Ovary (tissue), 9 donors: ENCODE measurements around the gene ZNF134. TPM values are rescaled to one million over a fixed set of nuclear protein-coding genes. Genes with fewer than 3 reads are reported as not detected.

Experiments
- DNase-seq, 5 donors: peaks; one replicate each; pipeline ENCODE4 v3.0.0-alpha.2; 2019 to 2020
- H3K27ac ChIP-seq, 2 donors: fragments of 200-600 bp; one replicate each; pipeline versions ENCODE4 v1.5.1 to v1.8.0; 2019 to 2022
- H3K27me3 ChIP-seq: fragments of 200-600 bp; one replicate; pipeline ENCODE4 v1.8.0; 2022
- H3K36me3 ChIP-seq: fragments of 200-600 bp; sonication (generic); one replicate; pipeline ENCODE4 v1.5.1; 2019
- H3K4me1 ChIP-seq: one replicate; pipeline ENCODE4 v1.8.1; 2013; ENCODE audit warnings: mild to moderate bottlenecking, moderate library complexity; ENCODE audit not compliant: insufficient read depth
- H3K4me3 ChIP-seq: fragments of 200-600 bp; sonication (generic); one replicate; pipeline ENCODE4 v1.5.1; 2017
- H3K9me3 ChIP-seq, 2 donors: fragments of 200-600 bp in 1 of 2; sonication (generic) in 1 of 2; one replicate each; pipeline versions ENCODE4 v1.5.1 to v1.8.1; 2013 to 2019; ENCODE audit warnings: mild to moderate bottlenecking in 1 of 2, moderate library complexity in 1 of 2
- EP300 ChIP-seq: sonication (generic); formaldehyde crosslinking; IDR thresholded peaks from one replicate; pipeline ENCODE4 v1.6.1; 2017; ENCODE audit warnings: antibody characterized with exemption
- POLR2A ChIP-seq: fragments of 450-650 bp; IDR thresholded peaks from one replicate; pipeline ENCODE4 v1.6.1; 2017; ENCODE audit warnings: antibody characterized with exemption, mild to moderate bottlenecking, moderate library complexity
- WGBS, 3 donors: extraction: QIAGEN DNeasy Blood & Tissue Kit in 1 of 3; methylation state at CpG; one replicate each; pipeline versions ENCODE4 v1.1.5 to v1.1.7; 2013 to 2017; 5-methylcytosine and 5-hydroxymethylcytosine counted together
- intact Hi-C, 4 donors: fragments of 100-400 bp; cut with DNase I; formaldehyde crosslinking; loops; one replicate each; pipeline versions ENCODE4 v1.11.0 to v1.15.1; 2022 to 2023
- polyA plus RNA-seq, 2 donors: library from polyadenylated mRNA; stranded (reverse); fragments of 200-250 nt in 1 of 2; fragments of 350-450 nt in 1 of 2; fragmentation: Illumina TruSeq in 1 of 2; extraction: RNeasy Lipid Tissue Mini Kit (QIAGEN cat#74804) in 1 of 2; gene quantifications; one replicate each; pipeline ENCODE4 v1.2.3, GENCODE V29; 2013 to 2014
- total RNA-seq, 7 donors: library from RNA; depleted of rRNA in 2 of 7; stranded (reverse); fragments of >200 nt in 2 of 7; fragmentation: NEBNext Ultra II Directional in 3 of 7; extraction: Animal tissue kit (Norgen Biotek cat#: 25700) in 3 of 7; gene quantifications; one replicate each; pipeline versions ENCODE4 v1.1.0 to v1.2.4, GENCODE V29; 2016 to 2023
- TF ChIP-seq, protein P1 (sequence below), 3 donors: fragments of 450-650 bp in 2 of 3; fragments of 200-600 bp in 1 of 3; IDR thresholded peaks; one replicate each; pipeline versions ENCODE4 v1.5.1 to v1.8.0; 2016 to 2022; ENCODE audit warnings: antibody characterized with exemption in 3 of 3, mild to moderate bottlenecking in 1 of 3
- donor health status: DM: no; HTN: no; CAD: no; lungs with moderate emphysema.
- donor health status: DM: no; HTN: no; CAD: no.
- donor health status: Bipolar disorder and iron deficiency.
- donor health status: DM: yes; HTN: yes; CAD: no.
- donor health status: DM: no; HTN: no; CAD: no.
- donor health status: DM: yes; HTN: yes; CAD: no.

ZNF134 gene
- total and polyA plus RNA-seq, 9 donors, result 9.2 to 22.9 (median 16.3) TPM

DNA sequence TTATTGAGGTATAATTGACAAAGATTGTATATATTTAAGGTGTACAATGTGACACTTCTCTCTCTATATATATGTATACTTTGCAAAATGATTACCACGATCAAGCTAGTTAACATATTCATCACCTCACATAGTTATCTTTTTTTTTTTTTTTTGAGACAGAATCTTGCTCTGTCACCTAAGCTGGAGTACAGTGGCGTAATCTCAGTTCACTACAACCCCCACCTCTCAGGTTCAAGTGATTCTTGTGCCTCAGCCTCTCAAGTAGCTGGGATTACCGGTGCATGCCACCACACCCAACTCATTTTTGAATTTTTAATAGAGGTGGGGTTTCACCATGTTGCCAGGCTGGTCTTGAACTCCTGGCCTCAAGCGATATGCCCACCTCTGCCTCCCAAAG lies 58.4 kb downstream of the ZNF134 start:
- TF ChIP-seq EP300 (no peak), POLR2A (no peak)
- TF ChIP-seq, protein P1, sequence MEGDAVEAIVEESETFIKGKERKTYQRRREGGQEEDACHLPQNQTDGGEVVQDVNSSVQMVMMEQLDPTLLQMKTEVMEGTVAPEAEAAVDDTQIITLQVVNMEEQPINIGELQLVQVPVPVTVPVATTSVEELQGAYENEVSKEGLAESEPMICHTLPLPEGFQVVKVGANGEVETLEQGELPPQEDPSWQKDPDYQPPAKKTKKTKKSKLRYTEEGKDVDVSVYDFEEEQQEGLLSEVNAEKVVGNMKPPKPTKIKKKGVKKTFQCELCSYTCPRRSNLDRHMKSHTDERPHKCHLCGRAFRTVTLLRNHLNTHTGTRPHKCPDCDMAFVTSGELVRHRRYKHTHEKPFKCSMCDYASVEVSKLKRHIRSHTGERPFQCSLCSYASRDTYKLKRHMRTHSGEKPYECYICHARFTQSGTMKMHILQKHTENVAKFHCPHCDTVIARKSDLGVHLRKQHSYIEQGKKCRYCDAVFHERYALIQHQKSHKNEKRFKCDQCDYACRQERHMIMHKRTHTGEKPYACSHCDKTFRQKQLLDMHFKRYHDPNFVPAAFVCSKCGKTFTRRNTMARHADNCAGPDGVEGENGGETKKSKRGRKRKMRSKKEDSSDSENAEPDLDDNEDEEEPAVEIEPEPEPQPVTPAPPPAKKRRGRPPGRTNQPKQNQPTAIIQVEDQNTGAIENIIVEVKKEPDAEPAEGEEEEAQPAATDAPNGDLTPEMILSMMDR (IDR thresholded peaks at IDR 0.05), result no peak
- intact Hi-C loops, result no loop called here

More for the DNA sequence above, 58.4 kb downstream of the ZNF134 start:
- 76 to 80% (median 77%) methylated on average over 4 of the region's 4 CpGs for WGBS, 3 donors
- Histone ChIP-seq H3K9me3 (no peaks in the 10 kb centered on the region), H3K4me1 (no peaks in the 10 kb centered on the region), H3K27ac (no peak overlapping the region), H3K36me3 (no peaks in the 10 kb centered on the region), H3K4me3 (no peak overlapping the region), H3K27me3 (no peaks in the 10 kb centered on the region)
- no peak for DNase-seq

Other genes with a start within 250 kb of the ZNF134 start
- 10 to 100 TPM; 14.5 to 28.2 (median 24.4) TPM for gene ZNF548, start 224.4 kb upstream of the ZNF134 start, total RNA-seq
- gene ZNF548, start 224.4 kb upstream of the ZNF134 start, polyA plus RNA-seq, result 10 to 100 TPM; 13.4 to 13.7 TPM
- 10 to 100 TPM in 6 of 7 donors, 1 to 10 TPM in 1; 5.4 to 22.4 (median 18.7) TPM for gene ZNF17, start 203.1 kb upstream of the ZNF134 start, total RNA-seq
- 1 to 10 TPM; 6.3 to 7.2 TPM for gene ZNF17, start 203.1 kb upstream of the ZNF134 start, polyA plus RNA-seq
- gene ZNF749, start 178.9 kb upstream of the ZNF134 start, total RNA-seq, result 10 to 100 TPM in 4 of 7 donors, 1 to 10 TPM in 3; 7.5 to 21.7 (median 10.8) TPM
- gene ZNF749, start 178.9 kb upstream of the ZNF134 start, polyA plus RNA-seq, result 10 to 100 TPM in 1 of 2 donors, 1 to 10 TPM in 1; 4.0 to 12.9 TPM
- 1 to 10 TPM in 5 of 7 donors, under 1 TPM in 2; 0.60 to 2.2 (median 1.3) TPM for gene VN1R1, start 157.1 kb upstream of the ZNF134 start, total RNA-seq
- under 1 TPM; 0.38 to 0.50 TPM for gene VN1R1, start 157.1 kb upstream of the ZNF134 start, polyA plus RNA-seq
- gene ZNF772, start 136.7 kb upstream of the ZNF134 start, total RNA-seq, result 10 to 100 TPM in 6 of 7 donors, 1 to 10 TPM in 1; 6.5 to 23.0 (median 15.8) TPM
- gene ZNF772, start 136.7 kb upstream of the ZNF134 start, polyA plus RNA-seq, result 1 to 10 TPM; 3.3 to 6.8 TPM
- gene ZNF419, start 126.5 kb upstream of the ZNF134 start, total RNA-seq, result 10 to 100 TPM in 6 of 7 donors, 1 to 10 TPM in 1; 6.8 to 14.7 (median 12.1) TPM
- 1 to 10 TPM; 7.2 to 8.5 TPM for gene ZNF419, start 126.5 kb upstream of the ZNF134 start, polyA plus RNA-seq
- gene ZNF773, start 114.3 kb upstream of the ZNF134 start, total RNA-seq, result 10 to 100 TPM in 4 of 7 donors, 1 to 10 TPM in 3; 8.1 to 16.3 (median 10.5) TPM
- 1 to 10 TPM; 6.8 to 8.6 TPM for gene ZNF773, start 114.3 kb upstream of the ZNF134 start, polyA plus RNA-seq
- 10 to 100 TPM in 4 of 7 donors, 1 to 10 TPM in 3; 3.9 to 11.9 (median 10.1) TPM for gene ZNF549, start 86.9 kb upstream of the ZNF134 start, total RNA-seq
- gene ZNF549, start 86.9 kb upstream of the ZNF134 start, polyA plus RNA-seq, result 1 to 10 TPM; 4.0 to 8.1 TPM
- 10 to 100 TPM in 5 of 7 donors, 1 to 10 TPM in 2; 6.7 to 17.1 (median 11.4) TPM for gene ZNF550, start 54.4 kb upstream of the ZNF134 start, total RNA-seq
- 1 to 10 TPM; 6.8 to 7.3 TPM for gene ZNF550, start 54.4 kb upstream of the ZNF134 start, polyA plus RNA-seq
- 10 to 100 TPM in 1 of 7 donors, 1 to 10 TPM in 6; 2.2 to 10.9 (median 7.6) TPM for gene ZNF416, start 35.3 kb upstream of the ZNF134 start, total RNA-seq
- 1 to 10 TPM; 3.9 to 9.2 TPM for gene ZNF416, start 35.3 kb upstream of the ZNF134 start, polyA plus RNA-seq
- gene ZIK1, start 30.1 kb upstream of the ZNF134 start, total RNA-seq, result 10 to 100 TPM in 1 of 7 donors, 1 to 10 TPM in 6; 3.4 to 10.2 (median 8.4) TPM
- gene ZIK1, start 30.1 kb upstream of the ZNF134 start, polyA plus RNA-seq, result 1 to 10 TPM; 5.5 to 5.7 TPM
- gene ZNF530, start 14.4 kb upstream of the ZNF134 start, total RNA-seq, result 1 to 10 TPM; 2.5 to 8.9 (median 3.6) TPM
- gene ZNF530, start 14.4 kb upstream of the ZNF134 start, polyA plus RNA-seq, result 1 to 10 TPM; 2.0 to 2.2 TPM
- gene ZNF211, start 18.9 kb downstream of the ZNF134 start, total RNA-seq, result 10 to 100 TPM in 6 of 7 donors, 1 to 10 TPM in 1; 8.3 to 16.7 (median 12.0) TPM
- 10 to 100 TPM in 1 of 2 donors, 1 to 10 TPM in 1; 8.4 to 16.3 TPM for gene ZNF211, start 18.9 kb downstream of the ZNF134 start, polyA plus RNA-seq
- gene ZSCAN4, start 54.7 kb downstream of the ZNF134 start, total RNA-seq, result 1 to 10 TPM in 1 of 7 donors, under 1 TPM in 1, not detected in 5; 0.13 to 1.3 TPM
- under 1 TPM; 0.07 to 0.08 TPM for gene ZSCAN4, start 54.7 kb downstream of the ZNF134 start, polyA plus RNA-seq
- 10 to 100 TPM in 3 of 7 donors, 1 to 10 TPM in 4; 6.8 to 11.3 (median 9.7) TPM for gene ZNF551, start 67.7 kb downstream of the ZNF134 start, total RNA-seq
- 1 to 10 TPM; 3.8 to 4.2 TPM for gene ZNF551, start 67.7 kb downstream of the ZNF134 start, polyA plus RNA-seq
- gene ZNF154, start 95.0 kb downstream of the ZNF134 start, total RNA-seq, result 10 to 100 TPM in 1 of 7 donors, 1 to 10 TPM in 6; 1.1 to 10.4 (median 2.4) TPM
- gene ZNF154, start 95.0 kb downstream of the ZNF134 start, polyA plus RNA-seq, result 1 to 10 TPM; 1.4 to 3.5 TPM
- 10 to 100 TPM in 1 of 7 donors, 1 to 10 TPM in 6; 1.5 to 13.2 (median 6.4) TPM for gene ZNF671, start 113.4 kb downstream of the ZNF134 start, total RNA-seq
- 1 to 10 TPM; 2.1 to 5.0 TPM for gene ZNF671, start 113.4 kb downstream of the ZNF134 start, polyA plus RNA-seq
- 10 to 100 TPM; 11.0 to 25.9 (median 14.6) TPM for gene ZNF776, start 132.6 kb downstream of the ZNF134 start, total RNA-seq
- 10 to 100 TPM; 10.2 to 10.7 TPM for gene ZNF776, start 132.6 kb downstream of the ZNF134 start, polyA plus RNA-seq
- gene ZNF586, start 155.4 kb downstream of the ZNF134 start, total RNA-seq, result 10 to 100 TPM; 15.4 to 21.7 (median 17.2) TPM
- gene ZNF586, start 155.4 kb downstream of the ZNF134 start, polyA plus RNA-seq, result 10 to 100 TPM in 1 of 2 donors, 1 to 10 TPM in 1; 7.9 to 11.8 TPM
- gene ZNF552, start 200.7 kb downstream of the ZNF134 start, total RNA-seq, result 1 to 10 TPM; 5.2 to 9.9 (median 7.2) TPM
- 1 to 10 TPM; 4.9 to 7.1 TPM for gene ZNF552, start 200.7 kb downstream of the ZNF134 start, polyA plus RNA-seq
- 10 to 100 TPM in 5 of 7 donors, 1 to 10 TPM in 2; 7.8 to 19.4 (median 12.5) TPM for gene ZNF587B, start 216.1 kb downstream of the ZNF134 start, total RNA-seq
- 1 to 10 TPM; 4.0 to 4.6 TPM for gene ZNF587B, start 216.1 kb downstream of the ZNF134 start, polyA plus RNA-seq
- 10 to 100 TPM; 20.7 to 41.6 (median 39.4) TPM for gene ZNF587, start 235.6 kb downstream of the ZNF134 start, total RNA-seq
- 10 to 100 TPM; 12.3 to 27.7 TPM for gene ZNF587, start 235.6 kb downstream of the ZNF134 start, polyA plus RNA-seq